H1 (cell line): ENCODE data around the gene HLA-DMB. TPM values are rescaled to one million over a fixed set of nuclear protein-coding genes. Genes with fewer than 3 reads are reported as not detected.

Experiments
- CBX5 ChIP-seq: fragments of 300-800, 300-1000 bp; sonication (generic); IDR thresholded peaks from 2 replicates; pipeline ENCODE4 v1.7.1; 2016; ENCODE audit warnings: antibody characterized with exemption, low read length, low read depth
- EP300 ChIP-seq, 2 experiments: IDR thresholded peaks; 1 replicate in 1 of 2; 2 replicates in 1 of 2; pipeline ENCODE4 v1.6.1; 2011 to 2012; ENCODE audit warnings: low read depth in 2 of 2, low read length in 2 of 2, mild to moderate bottlenecking in 2 of 2, borderline replicate concordance in 1 of 2, inconsistent platforms in 1 of 2, moderate library complexity in 1 of 2
- KDM1A ChIP-seq: fragments of 200-600, 300-600 bp; sonication (generic); IDR thresholded peaks from 2 replicates; pipeline ENCODE4 v1.7.1; 2016; ENCODE audit warnings: mild to moderate bottlenecking, low read length, borderline replicate concordance
- POLR2A ChIP-seq, 2 experiments: IDR thresholded peaks; 1 replicate in 1 of 2; 2 replicates in 1 of 2; pipeline ENCODE4 v1.6.1; 2011; ENCODE audit warnings: low read depth in 2 of 2, low read length in 2 of 2, mild to moderate bottlenecking in 2 of 2; ENCODE audit errors: control extremely low read depth in 1 of 2
- POU5F1 ChIP-seq: IDR thresholded peaks from 2 replicates; pipeline ENCODE4 v1.6.1; 2011; ENCODE audit warnings: low read depth, mild to moderate bottlenecking, low read length, moderate library complexity
- RAD21 ChIP-seq, 2 experiments: IDR thresholded peaks in 1 of 2; conservative IDR thresholded peaks in 1 of 2; 2 replicates each; pipeline ENCODE4 v1.6.1; 2011; ENCODE audit warnings: low read depth in 2 of 2, low read length in 2 of 2, improper control_type of control experiment in 1 of 2, inconsistent platforms in 1 of 2, mild to moderate bottlenecking in 1 of 2, moderate library complexity in 1 of 2
- TAF7 ChIP-seq: optimal IDR thresholded peaks from 2 replicates; pipeline ENCODE3; 2011; ENCODE audit warnings: low read depth, mild to moderate bottlenecking, inconsistent platforms, low read length, moderate library complexity, borderline replicate concordance
- TCF12 ChIP-seq: IDR thresholded peaks from 2 replicates; pipeline ENCODE4 v1.6.1; 2011; ENCODE audit warnings: low read depth, mild to moderate bottlenecking, low read length
- polyA plus RNA-seq, 7 experiments: library from polyadenylated mRNA; depleted of rRNA in 3 of 7; stranded (reverse) in 5 of 7; unstranded in 2 of 7; fragments of >200 nt in 5 of 7; fragments of 200-250 nt in 2 of 7; gene quantifications; 1 replicate in 5 of 7; 2 replicates in 1 of 7; 4 replicates in 1 of 7; pipeline versions ENCODE4 v1.2.1 to v1.2.3, GENCODE V29; 2011 to 2013; ENCODE audit warnings: missing spikeins in 2 of 7, mixed read lengths in 2 of 7
- total RNA-seq: library from RNA; stranded (reverse); fragmentation: NEBNext Ultra II Directional; extraction: Animal tissue kit (Norgen Biotek cat#: 25700); gene quantifications from 2 replicates; pipeline ENCODE4 v1.2.1, GENCODE V29; 2021

The HLA-DMB gene
- total and polyA plus RNA-seq, 2 of the 8 experiments (the other 6 are each of a cell fraction or from before 2014, with no cell fraction given) = 2.7 to 4.7 TPM

DNA sequence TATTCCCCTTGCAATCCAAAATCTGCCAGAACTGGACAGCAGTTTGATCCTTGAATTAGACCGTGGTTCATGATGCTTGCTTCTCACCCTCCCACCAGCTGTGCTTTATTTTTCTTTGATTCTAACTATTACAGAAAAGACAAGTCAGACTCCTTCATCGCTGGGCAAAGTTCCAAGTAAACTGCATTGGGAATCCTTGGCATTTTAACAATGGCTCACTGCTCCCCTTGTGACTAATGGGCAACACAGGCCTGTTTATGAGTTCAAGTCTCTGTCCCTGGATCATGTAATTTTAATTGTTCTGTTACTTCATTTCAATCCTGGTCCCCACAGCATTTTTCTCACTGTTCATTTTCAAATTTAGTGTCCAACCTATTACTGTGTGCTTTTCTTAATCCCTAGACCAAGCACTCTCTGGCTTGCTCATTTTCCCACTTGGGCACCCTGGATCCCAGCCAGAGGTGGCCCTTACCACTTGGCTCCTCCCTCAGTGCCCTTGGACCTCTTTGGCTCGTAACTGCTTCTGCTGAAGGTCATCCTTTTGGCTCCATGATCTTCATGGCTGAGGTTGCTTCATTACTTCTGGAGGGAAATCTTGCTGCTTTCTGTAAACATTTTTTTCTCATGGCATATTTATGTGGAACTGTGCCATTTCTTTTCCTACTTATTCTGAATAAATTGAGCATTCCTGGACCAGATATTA is 54.0 kb downstream of the HLA-DMB start (continued):
- TF ChIP-seq RAD21 (IDR thresholded peaks at IDR 0.05 in 1 of 2, conservative IDR thresholded peaks at IDR 0.05 in 1 of 2; ENCODE audit: low read depth in 2 of 2, low read length in 2 of 2) (no peak), CBX5 (no peak), TCF12 (no peak), TAF7 (no peak), KDM1A (no peak), POU5F1 (no peak), EP300 (IDR thresholded peaks at IDR 0.05; ENCODE audit: borderline replicate concordance in 1 of 2, low read depth in 2 of 2, low read length in 2 of 2) (no peak), POLR2A (IDR thresholded peaks at IDR 0.05; ENCODE audit: control extremely low read depth in 1 of 2, low read depth in 2 of 2, low read length in 2 of 2) (no peak)
- TF ChIP-seq, all 59 proteins: peak for 0
